ENCODE results near the gene TPM4.
A peak's percentile ranks its signal among the peaks of the same experiment; 100 is the strongest.
"Not testable (repeated sequence)": the region's sequence is repeated elsewhere in the genome, so short reads cannot be mapped to it uniquely, and the experiment has no call there.

The TPM4 gene

DNA sequence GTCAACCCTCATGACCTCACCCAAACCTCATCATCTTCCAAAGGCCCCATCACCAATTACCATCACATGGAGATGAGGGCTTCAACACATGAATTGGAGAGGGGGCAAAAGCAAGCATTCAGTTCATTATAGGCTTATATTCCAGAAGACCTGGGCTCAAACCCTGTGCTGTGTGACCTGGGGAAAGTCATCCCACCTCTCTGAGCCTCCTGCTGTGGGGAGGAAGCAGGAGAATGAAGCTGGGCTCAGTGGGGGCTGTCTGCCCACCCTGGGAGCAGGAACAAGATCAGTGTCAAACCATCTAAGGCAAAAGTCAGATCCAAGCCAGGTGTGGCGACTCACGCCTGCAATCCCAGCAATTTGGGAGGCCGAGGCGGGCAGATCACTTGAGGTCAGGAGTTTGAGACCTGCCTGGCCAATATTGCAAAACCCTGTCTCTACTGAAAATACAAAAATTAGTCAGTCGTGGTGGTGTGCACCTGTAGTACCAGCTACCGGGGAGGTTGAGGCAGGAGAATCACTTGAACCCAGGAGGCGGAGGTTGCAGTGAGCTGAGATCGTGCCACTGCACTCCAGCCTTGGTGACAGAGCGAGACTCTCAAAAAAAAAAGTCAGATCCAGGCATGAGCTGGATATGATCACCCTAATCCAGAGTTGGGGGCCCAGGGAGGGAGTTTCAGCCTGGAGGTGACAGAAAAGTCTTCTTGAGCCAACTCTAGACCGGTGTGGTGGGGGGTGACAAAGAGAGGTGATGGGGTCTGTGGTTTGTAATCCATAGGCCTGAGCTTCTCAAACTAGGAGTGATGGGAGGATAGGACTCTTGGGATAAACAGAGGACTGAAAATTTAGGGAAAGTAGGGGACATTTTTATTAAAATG is 1.6 kb upstream of the TPM4 start:
- no peak for DNase-seq

DNA sequence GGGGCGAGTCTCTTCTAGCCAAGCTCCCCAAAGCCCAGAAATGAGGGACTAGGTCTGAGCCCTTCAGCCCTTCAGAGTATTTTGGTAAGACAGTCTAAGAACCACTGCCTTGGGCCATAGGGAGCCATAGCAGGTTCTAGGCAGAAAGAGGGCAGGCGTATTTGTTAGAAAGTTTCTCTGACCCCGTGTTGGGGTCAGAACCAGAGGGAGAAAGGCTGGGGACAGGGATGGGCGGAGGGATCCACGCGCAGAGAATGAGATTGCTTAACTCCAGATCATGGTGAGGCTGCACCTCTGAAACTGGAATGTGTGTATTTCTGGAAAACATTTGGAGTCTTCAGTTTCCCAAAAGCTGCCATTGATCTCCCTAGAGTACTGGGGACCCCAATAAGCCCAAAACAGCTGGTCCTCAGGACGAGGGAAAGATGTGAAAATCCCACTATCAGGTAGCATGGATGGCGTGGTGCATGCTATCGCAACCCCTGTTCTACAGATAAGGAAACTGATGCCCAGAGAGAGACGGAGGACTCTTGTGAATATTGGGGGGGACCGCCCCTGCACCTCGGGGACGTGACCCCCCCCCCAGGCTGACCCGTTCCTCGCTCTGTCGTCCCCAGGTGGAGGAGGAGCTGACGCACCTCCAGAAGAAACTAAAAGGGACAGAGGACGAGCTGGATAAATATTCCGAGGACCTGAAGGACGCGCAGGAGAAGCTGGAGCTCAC is 703 bp upstream of the TPM4 start:
- DNase-seq: no peak

GRCh38 chr19:16076958-16077611 is 790 bp downstream of the TPM4 start:
- peak; percentile 40 for DNase-seq

- DNase-seq: peak; percentile 25
Measured at GRCh38 chr19:16077984-16078758, 1.9 kb downstream of the TPM4 start.

- DNase-seq: peak; percentile 67
Measured at GRCh38 chr19:16078759-16079707, 2.7 kb downstream of the TPM4 start.

DNA sequence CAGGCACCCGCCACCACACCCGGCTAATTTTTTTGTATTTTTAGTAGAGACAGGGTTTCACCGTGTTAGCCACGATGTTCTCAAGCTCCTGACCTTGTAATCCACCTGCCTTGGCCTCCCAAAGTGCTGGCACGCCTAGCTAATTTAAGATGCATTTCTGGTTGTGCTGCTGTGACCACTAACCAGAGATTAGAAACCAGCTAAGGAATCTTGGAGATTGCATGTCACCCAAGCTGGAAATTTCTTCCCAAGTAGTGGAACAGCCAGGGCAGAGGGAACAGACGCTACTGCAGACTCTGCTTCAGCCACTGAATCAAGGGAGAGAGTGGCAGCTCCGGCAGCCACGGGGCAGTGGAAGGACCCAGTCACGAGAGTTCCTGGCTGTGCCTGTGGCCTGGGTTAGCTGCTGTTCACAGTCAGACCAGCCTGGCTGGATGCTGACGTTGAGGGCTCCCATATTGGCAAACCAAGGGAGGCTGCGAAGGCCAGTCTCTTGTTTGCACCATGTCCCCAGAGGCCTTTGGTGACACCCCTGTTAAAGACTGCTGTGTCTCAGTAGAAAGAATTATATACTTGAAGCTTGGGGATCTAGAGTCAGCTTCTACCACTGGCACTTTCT is 7.9 kb downstream of the TPM4 start:
- DNase-seq: no peak

DNA sequence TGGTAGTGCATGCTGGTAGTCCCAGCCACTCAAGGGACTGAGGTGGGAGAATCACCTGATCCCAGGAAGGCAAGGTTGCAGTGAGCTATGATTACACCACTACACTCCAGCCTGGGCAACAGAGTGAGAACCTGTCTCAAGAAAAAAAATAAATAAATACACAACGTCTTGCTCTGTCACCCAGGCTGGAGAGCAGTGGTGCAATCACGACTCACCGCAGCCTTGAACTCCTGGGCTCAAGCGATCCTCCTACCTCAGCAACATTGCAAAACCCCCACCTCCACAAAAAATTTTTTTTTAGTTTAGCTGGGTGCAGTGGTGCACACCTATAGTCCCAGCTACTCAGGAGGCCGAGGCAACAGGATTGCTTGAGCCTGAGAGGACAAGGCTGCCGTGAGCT is 8.8 kb downstream of the TPM4 start:
- DNase-seq: no peak

DNA sequence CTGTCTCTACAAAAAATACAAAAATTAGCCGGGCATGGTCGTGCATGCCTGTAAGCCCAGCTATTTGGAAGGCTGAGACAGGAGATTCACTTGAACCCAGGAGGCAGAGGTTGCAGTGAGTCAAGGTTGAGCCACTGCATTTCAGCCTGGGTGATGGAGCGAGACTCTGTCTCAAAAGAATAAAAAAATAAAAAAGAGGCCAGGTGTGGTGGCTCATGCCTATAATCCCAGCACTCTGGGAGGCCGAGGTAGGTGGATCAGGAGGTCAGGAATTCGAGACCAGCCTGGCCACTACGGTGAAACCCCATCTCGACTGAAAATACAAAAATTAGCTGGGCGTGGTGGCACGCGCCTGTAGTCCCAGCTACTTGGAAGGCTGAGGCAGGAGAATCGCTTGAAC is 11.1 kb downstream of the TPM4 start:
- not testable (repeated sequence) for DNase-seq

DNA sequence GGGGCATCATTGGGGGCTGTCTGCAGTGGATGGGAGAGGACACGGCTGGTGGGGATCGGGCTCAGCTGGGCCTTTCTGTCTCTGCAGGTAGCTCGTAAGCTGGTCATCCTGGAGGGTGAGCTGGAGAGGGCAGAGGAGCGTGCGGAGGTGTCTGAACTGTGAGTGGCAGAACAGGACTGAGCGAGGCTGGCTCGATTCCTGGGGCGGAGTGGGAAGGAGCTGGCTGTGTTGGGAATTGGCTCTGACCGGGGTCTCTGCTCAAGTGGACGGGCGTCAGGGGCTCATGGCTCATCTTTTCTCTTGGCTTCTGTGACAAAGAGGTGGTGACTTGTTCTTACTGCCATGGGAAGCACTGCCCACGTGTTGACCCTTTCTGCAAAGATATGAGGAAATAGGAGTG is 11.6 kb downstream of the TPM4 start:
- no peak for DNase-seq

DNA sequence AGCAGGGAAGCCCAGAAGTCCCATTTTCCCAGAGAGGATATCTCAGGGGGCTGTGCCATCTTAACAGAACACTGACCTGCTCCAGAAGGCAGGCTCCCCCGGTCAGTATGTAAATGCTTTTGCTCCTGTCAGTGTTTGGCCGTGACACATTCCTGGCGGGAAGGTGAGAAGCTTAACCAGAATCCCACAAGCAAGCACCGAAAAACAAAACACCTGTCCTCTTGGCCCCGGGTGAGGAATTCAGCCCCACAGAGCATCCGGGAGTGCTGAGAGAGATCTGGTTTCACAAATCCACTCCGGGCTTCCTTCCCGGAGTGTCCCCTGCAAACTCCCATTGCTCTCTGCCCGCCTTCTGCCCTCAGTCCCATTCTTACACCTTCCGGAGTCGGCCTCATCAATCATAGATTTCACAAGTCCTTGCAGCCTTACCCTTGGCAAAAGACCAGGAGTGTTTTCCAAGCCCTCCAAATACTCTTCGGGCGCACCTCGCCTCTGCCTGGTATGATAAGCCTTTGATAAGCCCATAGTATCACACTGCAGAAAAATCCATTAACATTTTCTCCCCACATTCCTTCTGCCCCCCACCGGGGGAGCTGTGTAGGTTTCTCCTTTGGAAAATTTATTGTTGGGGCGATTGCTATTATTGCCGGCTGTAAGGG is 12.2 kb downstream of the TPM4 start:
- DNase-seq: no peak

DNA sequence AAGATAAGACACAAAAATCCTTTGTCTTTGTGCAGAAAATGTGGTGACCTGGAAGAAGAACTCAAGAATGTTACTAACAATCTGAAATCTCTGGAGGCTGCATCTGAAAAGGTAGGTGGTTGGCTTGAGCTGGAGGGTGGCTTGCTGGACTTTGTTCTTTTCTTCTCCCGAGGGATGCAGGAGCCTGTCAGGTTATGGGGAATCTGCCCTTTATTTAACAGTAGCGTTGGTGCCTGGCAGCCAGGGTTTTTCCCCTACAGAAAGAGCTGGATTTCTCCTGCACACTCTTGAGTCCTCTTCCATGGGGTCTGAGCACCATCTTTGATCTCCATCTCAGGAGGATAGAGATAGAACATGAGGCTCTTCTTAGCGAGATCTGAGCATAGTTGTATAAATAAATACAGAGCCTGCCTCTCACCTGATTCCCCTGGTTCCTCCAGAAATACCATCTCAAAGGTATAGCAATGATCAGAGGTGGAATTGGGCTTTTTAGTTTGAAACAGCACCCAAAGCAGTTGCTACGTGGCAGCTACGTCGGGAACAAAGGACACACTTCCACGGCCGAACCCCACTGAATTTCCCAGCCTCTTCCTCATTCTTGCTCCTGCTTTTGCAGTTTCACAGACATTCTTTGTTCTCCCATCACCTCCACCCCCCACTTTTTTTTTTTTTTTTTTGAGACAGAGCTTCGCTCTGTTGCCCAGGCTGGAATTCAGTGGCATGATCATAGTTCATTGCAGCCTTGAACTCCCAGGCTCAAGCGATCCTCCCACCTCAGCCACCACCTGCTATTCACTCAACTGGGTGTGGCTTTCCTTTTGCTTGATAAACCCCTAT is 12.9 kb downstream of the TPM4 start:
- no peak for DNase-seq

DNA sequence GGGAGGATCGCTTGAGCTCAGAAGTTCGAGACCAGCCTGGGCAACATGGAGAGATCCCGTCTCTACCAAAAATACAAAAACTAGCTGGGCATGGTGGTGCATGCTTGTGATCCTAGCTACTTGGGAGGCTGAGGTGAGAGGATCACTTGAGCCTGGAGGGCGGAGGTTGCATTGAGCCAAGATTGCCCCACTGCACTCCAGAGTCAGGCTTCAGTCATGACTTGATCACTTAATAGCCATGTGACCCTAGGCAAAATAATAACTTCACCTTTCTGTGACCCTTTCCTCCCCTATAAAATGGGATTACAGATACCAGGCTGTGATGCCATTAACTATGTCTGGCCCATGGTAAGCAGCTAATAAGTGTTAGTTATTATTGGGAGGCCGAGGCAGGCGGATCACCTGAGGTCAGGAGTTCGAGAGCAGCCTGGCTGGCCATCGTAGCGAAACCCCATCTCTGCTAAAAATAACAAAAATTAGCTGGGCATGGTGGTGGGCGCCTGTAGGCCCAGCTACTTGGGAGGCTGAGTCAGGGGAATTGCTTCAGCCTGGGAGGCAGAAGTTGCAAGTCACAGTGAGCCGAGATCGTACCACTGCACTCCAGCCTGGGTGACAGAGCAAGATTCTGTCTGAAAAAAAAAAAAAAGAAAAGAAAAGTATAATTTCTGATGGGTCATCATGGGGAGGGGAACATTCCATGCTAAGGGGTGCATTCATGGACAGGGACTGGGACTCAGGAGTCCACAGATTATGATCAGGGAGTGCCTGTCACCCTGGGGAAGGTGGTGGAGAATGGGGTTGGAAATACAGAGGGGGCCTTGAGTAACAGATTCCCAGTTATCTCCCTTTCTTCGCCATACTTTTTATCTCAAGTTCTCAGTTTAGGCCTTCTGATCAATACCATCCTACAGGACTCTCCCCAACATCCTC is 15.5 kb downstream of the TPM4 start:
- DNase-seq: no peak

DNA sequence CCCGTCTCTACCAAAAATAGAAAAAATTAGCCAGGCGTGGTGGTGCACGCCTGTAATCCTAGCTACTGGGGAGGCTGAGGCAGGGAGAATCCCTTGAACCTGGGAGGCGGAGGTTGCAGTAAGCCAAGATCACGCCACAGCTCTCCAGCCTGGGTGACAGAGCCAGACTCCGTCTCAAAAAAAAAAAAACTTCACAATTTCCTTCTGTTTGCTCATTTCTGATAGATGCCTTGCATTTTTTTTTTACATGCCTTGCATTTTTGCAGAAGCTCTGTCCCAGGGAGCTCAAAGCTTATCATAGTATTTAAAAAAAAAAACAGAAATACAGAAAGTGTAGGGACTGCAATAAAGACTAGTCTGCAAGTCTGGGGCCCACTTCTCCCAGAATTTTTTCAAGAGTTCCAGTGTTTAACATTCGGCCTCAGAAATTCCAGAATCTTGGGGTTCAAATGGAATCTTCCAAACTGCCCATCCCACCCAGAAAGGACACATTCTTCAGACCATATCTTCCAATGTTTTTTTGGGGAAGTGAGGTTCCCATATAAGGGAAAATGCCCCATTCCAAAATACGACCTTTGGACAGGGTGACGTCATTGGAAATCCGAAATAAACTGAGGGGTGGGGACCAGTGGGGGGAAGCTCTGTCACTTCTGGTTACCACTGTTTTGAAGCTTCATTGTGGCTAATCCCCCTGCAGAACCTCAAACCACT is 18.2 kb downstream of the TPM4 start:
- DNase-seq: no peak

- no peak for DNase-seq
Measured at GRCh38 chr19:16095071-16095571, 18.8 kb downstream of the TPM4 start.

GRCh38 chr19:16096280-16096855 is 20.1 kb downstream of the TPM4 start:
- DNase-seq: no peak

DNA sequence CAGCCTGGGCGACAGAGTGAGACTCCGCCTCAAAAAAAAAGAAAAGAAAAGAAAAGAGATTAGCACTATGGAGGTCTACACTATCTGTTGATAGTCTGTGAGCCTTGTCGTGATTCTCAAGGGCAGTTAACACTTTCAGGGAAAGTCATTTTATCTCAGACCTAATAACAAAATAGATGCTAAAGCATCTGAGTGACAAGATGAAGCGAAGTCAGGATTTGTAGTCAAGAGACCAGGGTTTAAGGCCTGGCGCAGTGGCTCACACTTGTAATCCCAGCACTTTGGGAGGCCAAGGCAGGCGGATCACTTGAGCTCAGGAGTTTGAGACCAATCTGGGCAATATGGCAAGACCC is 22.1 kb downstream of the TPM4 start:
- no peak for DNase-seq

GRCh38 chr19:16098821-16099220 is 22.5 kb downstream of the TPM4 start:
- no peak for DNase-seq
